22Rv1 (cell line): ENCODE measurements around the gene MCU.

Source experiments
- ZFX ChIP-seq: fragments of 450-650 bp; IDR thresholded peaks from 2 replicates; pipeline ENCODE4 v1.6.1; 2017; ENCODE audit warnings: antibody characterized with exemption, borderline replicate concordance
- TF ChIP-seq, protein P1 (sequence below): fragments of 450-650 bp; IDR thresholded peaks from 2 replicates; pipeline ENCODE4 v1.5.1; 2017; ENCODE audit warnings: mild to moderate bottlenecking

DNA sequence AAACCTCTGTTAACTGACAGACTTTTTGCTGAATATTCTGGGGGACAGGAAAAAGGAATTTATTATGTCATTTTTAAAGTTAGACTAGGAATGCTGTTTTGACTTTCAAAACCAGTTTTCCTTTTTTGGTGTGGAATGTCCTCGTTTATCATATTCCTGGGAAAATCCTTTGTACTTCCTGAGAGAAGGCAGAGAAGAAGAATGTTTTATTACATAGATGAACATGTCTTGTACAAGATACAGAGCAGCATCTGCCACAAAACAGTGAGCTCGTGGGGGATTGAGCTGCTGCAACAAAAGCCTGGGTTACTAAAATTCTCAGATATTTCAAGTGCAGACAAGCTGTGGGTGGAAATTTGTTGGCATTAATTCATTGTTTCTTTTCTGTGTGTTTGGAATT is 20.2 kb downstream of the MCU start:
- TF ChIP-seq, protein P1, sequence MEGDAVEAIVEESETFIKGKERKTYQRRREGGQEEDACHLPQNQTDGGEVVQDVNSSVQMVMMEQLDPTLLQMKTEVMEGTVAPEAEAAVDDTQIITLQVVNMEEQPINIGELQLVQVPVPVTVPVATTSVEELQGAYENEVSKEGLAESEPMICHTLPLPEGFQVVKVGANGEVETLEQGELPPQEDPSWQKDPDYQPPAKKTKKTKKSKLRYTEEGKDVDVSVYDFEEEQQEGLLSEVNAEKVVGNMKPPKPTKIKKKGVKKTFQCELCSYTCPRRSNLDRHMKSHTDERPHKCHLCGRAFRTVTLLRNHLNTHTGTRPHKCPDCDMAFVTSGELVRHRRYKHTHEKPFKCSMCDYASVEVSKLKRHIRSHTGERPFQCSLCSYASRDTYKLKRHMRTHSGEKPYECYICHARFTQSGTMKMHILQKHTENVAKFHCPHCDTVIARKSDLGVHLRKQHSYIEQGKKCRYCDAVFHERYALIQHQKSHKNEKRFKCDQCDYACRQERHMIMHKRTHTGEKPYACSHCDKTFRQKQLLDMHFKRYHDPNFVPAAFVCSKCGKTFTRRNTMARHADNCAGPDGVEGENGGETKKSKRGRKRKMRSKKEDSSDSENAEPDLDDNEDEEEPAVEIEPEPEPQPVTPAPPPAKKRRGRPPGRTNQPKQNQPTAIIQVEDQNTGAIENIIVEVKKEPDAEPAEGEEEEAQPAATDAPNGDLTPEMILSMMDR: no peak
- no peak for TF ChIP-seq ZFX
